NB4 (cell line): ENCODE data around the gene ZNF587B.
"Not testable (repeated sequence)": the region's sequence is repeated elsewhere in the genome, so short reads cannot be mapped to it uniquely, and the experiment has no call there.

Source experiments
- POLR2A ChIP-seq: IDR thresholded peaks from 2 replicates; pipeline ENCODE4 v1.6.1; 2011; ENCODE audit warnings: mild to moderate bottlenecking; ENCODE audit not compliant: insufficient read length; ENCODE audit errors: extremely low read depth
- TF ChIP-seq, protein P1 (sequence below): IDR thresholded peaks from one replicate; pipeline ENCODE4 v1.5.1; 2012; ENCODE audit warnings: low read depth, low read length
- TF ChIP-seq, protein P2 (sequence below): IDR thresholded peaks from 2 replicates; pipeline ENCODE4 v1.6.1; 2011; ENCODE audit warnings: low read depth, low read length

DNA sequence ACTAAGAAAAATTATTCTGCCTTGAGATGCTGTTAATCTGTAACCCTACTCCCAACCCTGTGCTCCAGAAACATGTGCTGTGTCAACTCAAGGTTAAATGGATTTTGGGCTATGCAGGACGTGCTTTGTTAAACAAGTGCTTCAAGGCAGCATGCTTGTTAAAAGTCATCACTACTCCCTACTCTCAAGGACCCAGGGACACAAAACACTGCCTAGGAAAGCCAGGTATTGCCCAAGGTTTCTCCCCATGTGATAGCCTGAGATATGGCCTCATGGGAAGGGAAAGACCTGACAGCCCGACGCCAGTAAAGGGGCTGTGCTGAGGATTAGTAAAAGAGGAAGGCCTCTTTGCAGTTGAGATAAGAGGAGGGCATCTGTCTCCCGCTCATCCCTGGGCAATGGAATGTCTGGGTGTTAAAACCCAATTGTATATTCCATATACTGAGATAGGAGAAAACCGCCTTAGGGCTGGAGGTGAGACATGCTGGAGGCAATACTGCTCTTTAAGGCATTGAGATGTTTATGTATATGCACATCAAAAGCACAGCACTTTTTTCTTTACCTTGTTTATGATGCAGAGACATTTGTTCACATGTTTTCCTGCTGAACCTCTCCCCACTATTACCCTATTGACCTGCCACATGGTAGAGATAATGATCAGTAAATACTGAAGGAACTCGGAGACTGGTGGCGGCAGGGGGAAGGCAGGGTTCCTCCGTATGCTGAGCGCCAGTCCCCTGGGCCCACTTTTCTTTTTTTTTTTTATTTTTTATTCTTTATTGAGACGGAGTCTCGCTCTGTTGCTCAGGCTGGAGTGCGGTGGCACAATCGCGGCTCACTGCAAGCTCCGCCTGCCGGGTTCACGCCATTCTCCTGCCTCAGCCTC, 19.4 kb upstream of the ZNF587B start:
- TF ChIP-seq POLR2A = not testable (repeated sequence)
- TF ChIP-seq, protein P1, sequence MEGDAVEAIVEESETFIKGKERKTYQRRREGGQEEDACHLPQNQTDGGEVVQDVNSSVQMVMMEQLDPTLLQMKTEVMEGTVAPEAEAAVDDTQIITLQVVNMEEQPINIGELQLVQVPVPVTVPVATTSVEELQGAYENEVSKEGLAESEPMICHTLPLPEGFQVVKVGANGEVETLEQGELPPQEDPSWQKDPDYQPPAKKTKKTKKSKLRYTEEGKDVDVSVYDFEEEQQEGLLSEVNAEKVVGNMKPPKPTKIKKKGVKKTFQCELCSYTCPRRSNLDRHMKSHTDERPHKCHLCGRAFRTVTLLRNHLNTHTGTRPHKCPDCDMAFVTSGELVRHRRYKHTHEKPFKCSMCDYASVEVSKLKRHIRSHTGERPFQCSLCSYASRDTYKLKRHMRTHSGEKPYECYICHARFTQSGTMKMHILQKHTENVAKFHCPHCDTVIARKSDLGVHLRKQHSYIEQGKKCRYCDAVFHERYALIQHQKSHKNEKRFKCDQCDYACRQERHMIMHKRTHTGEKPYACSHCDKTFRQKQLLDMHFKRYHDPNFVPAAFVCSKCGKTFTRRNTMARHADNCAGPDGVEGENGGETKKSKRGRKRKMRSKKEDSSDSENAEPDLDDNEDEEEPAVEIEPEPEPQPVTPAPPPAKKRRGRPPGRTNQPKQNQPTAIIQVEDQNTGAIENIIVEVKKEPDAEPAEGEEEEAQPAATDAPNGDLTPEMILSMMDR = not testable (repeated sequence)
- TF ChIP-seq, protein P2, sequence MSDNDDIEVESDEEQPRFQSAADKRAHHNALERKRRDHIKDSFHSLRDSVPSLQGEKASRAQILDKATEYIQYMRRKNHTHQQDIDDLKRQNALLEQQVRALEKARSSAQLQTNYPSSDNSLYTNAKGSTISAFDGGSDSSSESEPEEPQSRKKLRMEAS = not testable (repeated sequence)
